HFF-Myc (cell line): ENCODE data around the gene PHEX.

Experiments
- DNase-seq: peaks from one replicate; pipeline ENCODE4 v3.0.0-alpha.2; 2011; ENCODE audit warnings: low read depth; ENCODE audit errors: extremely low read depth
- H3K4me3 ChIP-seq: replicated peaks from 2 replicates; pipeline ENCODE4 v1.5.1; 2011; ENCODE audit warnings: low read depth, mild to moderate bottlenecking, control low read depth, low read length
- CTCF ChIP-seq: IDR thresholded peaks from 2 replicates; pipeline ENCODE4 v1.5.1; 2012; ENCODE audit warnings: mild to moderate bottlenecking, low read depth, low read length, control low read depth; ENCODE audit errors: missing control alignments

The PHEX gene

GRCh38 chrX:22171287-22172060 is 139.3 kb downstream of the PHEX start:
- no peak for DNase-seq

GRCh38 chrX:22173966-22174365 is 141.8 kb downstream of the PHEX start:
- no peak for TF ChIP-seq CTCF
- DNase-seq = no peak
- no peak overlapping the region for H3K4me3 ChIP-seq

More at GRCh38 chrX:22171287-22172060, 139.3 kb downstream of the PHEX start:
- TF ChIP-seq CTCF = no peak
- no peak overlapping the region for H3K4me3 ChIP-seq

- no peak for TF ChIP-seq CTCF
- no peak for DNase-seq
- H3K4me3 ChIP-seq = no peak overlapping the region
Measured at GRCh38 chrX:22177950-22178515, 145.9 kb downstream of the PHEX start.

- no peak overlapping the region for H3K4me3 ChIP-seq
- no peak for TF ChIP-seq CTCF
- DNase-seq = no peak
Measured at GRCh38 chrX:22184096-22184495, 152.0 kb downstream of the PHEX start.

GRCh38 chrX:22186165-22186564 is 154.0 kb downstream of the PHEX start:
- DNase-seq = no peak
- TF ChIP-seq CTCF = no peak
- H3K4me3 ChIP-seq = no peak overlapping the region

- peak; percentile 3 for DNase-seq
Measured at GRCh38 chrX:22192419-22193060, 160.4 kb downstream of the PHEX start.

More at GRCh38 chrX:22192419-22193060, 160.4 kb downstream of the PHEX start:
- H3K4me3 ChIP-seq = no peak overlapping the region
- peak; percentile 58 for TF ChIP-seq CTCF
